ENCODE results near the gene CASK.

Gene CASK

DNA sequence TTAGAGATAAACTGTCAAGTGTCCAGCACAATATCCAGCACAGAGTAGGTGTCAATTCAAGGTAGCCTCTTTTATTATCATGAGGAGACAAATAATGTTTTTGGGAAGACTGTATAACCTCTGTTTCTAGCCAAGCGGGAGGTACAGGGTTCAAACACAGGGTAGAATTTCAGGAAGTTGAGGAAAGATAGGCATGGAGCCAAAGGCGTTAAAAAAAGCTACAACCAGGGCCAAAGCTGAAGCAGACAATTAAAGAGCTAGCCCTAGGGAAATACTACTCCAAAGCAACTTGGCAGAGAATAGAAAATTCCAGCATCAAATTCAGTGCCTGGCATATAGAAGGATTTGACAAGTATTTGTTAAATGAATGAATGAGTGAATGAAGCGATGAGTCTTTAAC, 40.0 kb upstream of the CASK start:
- Histone ChIP-seq H4K20me1 (ENCODE audit: insufficient read depth, low read length) (no peaks in the 10 kb centered on the region), H2AFZ (ENCODE audit: low read depth, low read length) (no peak overlapping the region), H3K4me1 (ENCODE audit: insufficient read depth, low read length) (no peaks in the 10 kb centered on the region), H3K27ac (ENCODE audit: low read length) (no peak overlapping the region), H3K79me2 (ENCODE audit: insufficient read depth, low read length) (no peaks in the 10 kb centered on the region), H3K27me3 (ENCODE audit: insufficient read depth, low read length, poor library complexity) (no peaks in the 10 kb centered on the region), H3K4me2 (ENCODE audit: insufficient read depth, low read length) (no peak overlapping the region), H3K9me3 (ENCODE audit: insufficient read depth, low read length, severe bottlenecking) (no peaks in the 10 kb centered on the region), H3K9ac (ENCODE audit: low read depth, low read length) (no peak overlapping the region), H3K36me3 (ENCODE audit: insufficient read depth, low read length) (no peaks in the 10 kb centered on the region), H3K4me3 (ENCODE audit: low read depth in 1 of 2, low read length in 2 of 2) (no peak overlapping the region)
- DNase-seq (no peak), ATAC-seq (ENCODE audit: insufficient read depth, low read depth) (no peak)
- TF ChIP-seq, protein P1, sequence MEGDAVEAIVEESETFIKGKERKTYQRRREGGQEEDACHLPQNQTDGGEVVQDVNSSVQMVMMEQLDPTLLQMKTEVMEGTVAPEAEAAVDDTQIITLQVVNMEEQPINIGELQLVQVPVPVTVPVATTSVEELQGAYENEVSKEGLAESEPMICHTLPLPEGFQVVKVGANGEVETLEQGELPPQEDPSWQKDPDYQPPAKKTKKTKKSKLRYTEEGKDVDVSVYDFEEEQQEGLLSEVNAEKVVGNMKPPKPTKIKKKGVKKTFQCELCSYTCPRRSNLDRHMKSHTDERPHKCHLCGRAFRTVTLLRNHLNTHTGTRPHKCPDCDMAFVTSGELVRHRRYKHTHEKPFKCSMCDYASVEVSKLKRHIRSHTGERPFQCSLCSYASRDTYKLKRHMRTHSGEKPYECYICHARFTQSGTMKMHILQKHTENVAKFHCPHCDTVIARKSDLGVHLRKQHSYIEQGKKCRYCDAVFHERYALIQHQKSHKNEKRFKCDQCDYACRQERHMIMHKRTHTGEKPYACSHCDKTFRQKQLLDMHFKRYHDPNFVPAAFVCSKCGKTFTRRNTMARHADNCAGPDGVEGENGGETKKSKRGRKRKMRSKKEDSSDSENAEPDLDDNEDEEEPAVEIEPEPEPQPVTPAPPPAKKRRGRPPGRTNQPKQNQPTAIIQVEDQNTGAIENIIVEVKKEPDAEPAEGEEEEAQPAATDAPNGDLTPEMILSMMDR (IDR thresholded peaks at IDR 0.05; ENCODE audit: borderline replicate concordance, extremely low read depth, low read length, poor library complexity, severe bottlenecking) = no peak
- TF ChIP-seq EZH2 (IDR thresholded peaks at IDR 0.05; ENCODE audit: borderline replicate concordance, low read depth, low read length, severe bottlenecking) = no peak

DNA sequence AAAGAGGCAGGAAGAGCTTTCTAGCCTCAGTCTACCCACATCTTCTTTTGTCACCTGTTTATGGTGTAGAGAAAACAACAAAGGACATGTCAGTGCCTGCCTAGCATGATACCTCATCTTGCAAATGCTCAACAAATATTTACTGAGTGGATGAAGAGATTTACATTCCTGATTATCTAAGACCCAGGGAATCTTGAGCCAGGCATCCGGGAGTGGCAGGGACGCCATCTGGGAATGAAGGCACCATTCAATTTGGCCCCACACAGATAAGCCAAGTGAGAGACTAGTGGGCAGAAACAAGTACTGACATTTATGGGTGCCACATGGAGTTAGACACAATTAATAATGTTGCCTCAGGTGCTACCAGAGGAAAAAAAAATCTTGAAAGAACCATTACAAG, 36.8 kb upstream of the CASK start:
- no peak overlapping the region for H2AFZ ChIP-seq (ENCODE audit: low read depth, low read length)
- no peaks in the 10 kb centered on the region for H3K36me3 ChIP-seq (ENCODE audit: insufficient read depth, low read length)
- H3K4me3 ChIP-seq (ENCODE audit: low read depth in 1 of 2, low read length in 2 of 2) = no peak overlapping the region
- no peak overlapping the region for H3K27ac ChIP-seq (ENCODE audit: low read length)
- H3K9ac ChIP-seq (ENCODE audit: low read depth, low read length) = no peak overlapping the region
- no peak overlapping the region for H3K4me2 ChIP-seq (ENCODE audit: insufficient read depth, low read length)
- TF ChIP-seq, protein P1 (IDR thresholded peaks at IDR 0.05; ENCODE audit: borderline replicate concordance, extremely low read depth, low read length, poor library complexity, severe bottlenecking) = no peak
- TF ChIP-seq EZH2 (IDR thresholded peaks at IDR 0.05; ENCODE audit: borderline replicate concordance, low read depth, low read length, severe bottlenecking) = no peak
- no peaks in the 10 kb centered on the region for H3K4me1 ChIP-seq (ENCODE audit: insufficient read depth, low read length)
- no peak for ATAC-seq (ENCODE audit: insufficient read depth, low read depth)
- DNase-seq = no peak
- H3K27me3 ChIP-seq (ENCODE audit: insufficient read depth, low read length, poor library complexity) = no peaks in the 10 kb centered on the region
- H3K9me3 ChIP-seq (ENCODE audit: insufficient read depth, low read length, severe bottlenecking) = no peaks in the 10 kb centered on the region
- no peaks in the 10 kb centered on the region for H4K20me1 ChIP-seq (ENCODE audit: insufficient read depth, low read length)
- H3K79me2 ChIP-seq (ENCODE audit: insufficient read depth, low read length) = no peaks in the 10 kb centered on the region

DNA sequence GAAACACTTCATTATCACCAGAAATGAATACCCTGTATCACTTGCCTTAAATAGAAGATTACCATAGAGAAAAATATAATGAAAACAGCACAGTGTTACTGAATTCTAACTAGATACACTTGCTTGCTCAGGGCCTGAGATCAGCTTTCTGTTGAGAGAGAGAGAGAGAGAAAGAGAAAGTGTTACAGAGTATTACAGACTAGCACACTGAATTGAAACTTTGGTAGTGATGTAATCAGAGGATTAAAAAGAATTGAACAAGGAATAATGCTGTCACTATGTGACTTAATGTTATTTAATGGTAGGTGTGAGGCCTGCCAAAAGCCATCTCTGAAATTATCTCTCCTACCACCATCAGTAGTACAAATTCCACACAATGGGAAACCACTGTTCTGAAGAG, 35.5 kb upstream of the CASK start:
- Histone ChIP-seq H4K20me1 (ENCODE audit: insufficient read depth, low read length) (no peaks in the 10 kb centered on the region), H3K9me3 (ENCODE audit: insufficient read depth, low read length, severe bottlenecking) (no peaks in the 10 kb centered on the region), H3K4me1 (ENCODE audit: insufficient read depth, low read length) (no peaks in the 10 kb centered on the region), H3K27me3 (ENCODE audit: insufficient read depth, low read length, poor library complexity) (no peaks in the 10 kb centered on the region), H3K9ac (ENCODE audit: low read depth, low read length) (no peak overlapping the region), H3K27ac (ENCODE audit: low read length) (no peak overlapping the region), H3K4me3 (ENCODE audit: low read depth in 1 of 2, low read length in 2 of 2) (no peak overlapping the region), H2AFZ (ENCODE audit: low read depth, low read length) (peak overlapping the region; percentile 16; the same call in 1 of the 2 replicates), H3K79me2 (ENCODE audit: insufficient read depth, low read length) (no peaks in the 10 kb centered on the region), H3K36me3 (ENCODE audit: insufficient read depth, low read length) (no peaks in the 10 kb centered on the region), H3K4me2 (ENCODE audit: insufficient read depth, low read length) (no peak overlapping the region)
- DNase-seq (no peak), ATAC-seq (ENCODE audit: insufficient read depth, low read depth) (no peak)
- no peak for TF ChIP-seq EZH2 (IDR thresholded peaks at IDR 0.05; ENCODE audit: borderline replicate concordance, low read depth, low read length, severe bottlenecking)
- TF ChIP-seq, protein P1 (IDR thresholded peaks at IDR 0.05; ENCODE audit: borderline replicate concordance, extremely low read depth, low read length, poor library complexity, severe bottlenecking) = no peak

DNA sequence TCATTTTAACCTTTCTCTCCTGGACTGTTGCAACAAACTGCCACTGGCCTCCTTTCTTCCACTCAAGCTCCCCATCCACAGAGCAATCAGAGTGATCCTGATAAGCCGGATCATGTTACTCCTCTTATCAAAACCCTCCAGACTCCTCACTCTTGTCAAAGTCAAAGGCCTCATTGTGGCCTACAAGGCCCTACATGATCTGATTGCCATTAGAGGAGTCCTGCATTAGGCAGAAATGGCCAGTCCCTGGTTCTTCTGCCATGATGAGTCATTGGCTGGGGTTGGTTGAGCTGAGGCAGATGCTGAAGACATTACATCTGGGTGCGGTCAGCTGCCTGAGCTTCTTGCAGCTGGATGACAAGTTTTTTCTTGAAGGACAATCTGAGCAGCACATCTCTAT, 32.7 kb upstream of the CASK start:
- no peaks in the 10 kb centered on the region for H3K4me1 ChIP-seq (ENCODE audit: insufficient read depth, low read length)
- no peak for ATAC-seq (ENCODE audit: insufficient read depth, low read depth)
- H3K79me2 ChIP-seq (ENCODE audit: insufficient read depth, low read length) = no peaks in the 10 kb centered on the region
- DNase-seq = no peak
- no peaks in the 10 kb centered on the region for H4K20me1 ChIP-seq (ENCODE audit: insufficient read depth, low read length)
- H3K4me3 ChIP-seq (ENCODE audit: low read depth in 1 of 2, low read length in 2 of 2) = no peak overlapping the region
- H3K27me3 ChIP-seq (ENCODE audit: insufficient read depth, low read length, poor library complexity) = no peaks in the 10 kb centered on the region
- no peak overlapping the region for H2AFZ ChIP-seq (ENCODE audit: low read depth, low read length)
- no peak for TF ChIP-seq EZH2 (IDR thresholded peaks at IDR 0.05; ENCODE audit: borderline replicate concordance, low read depth, low read length, severe bottlenecking)
- TF ChIP-seq, protein P1 (IDR thresholded peaks at IDR 0.05; ENCODE audit: borderline replicate concordance, extremely low read depth, low read length, poor library complexity, severe bottlenecking) = no peak
- no peaks in the 10 kb centered on the region for H3K36me3 ChIP-seq (ENCODE audit: insufficient read depth, low read length)
- no peak overlapping the region for H3K4me2 ChIP-seq (ENCODE audit: insufficient read depth, low read length)
- H3K9ac ChIP-seq (ENCODE audit: low read depth, low read length) = no peak overlapping the region
- no peak overlapping the region for H3K27ac ChIP-seq (ENCODE audit: low read length)
- no peaks in the 10 kb centered on the region for H3K9me3 ChIP-seq (ENCODE audit: insufficient read depth, low read length, severe bottlenecking)

All from DND-41 (cell line).